HG03159 (cell line): Measurements from ENCODE around the gene CEP83.
A peak's percentile ranks its signal among the peaks of the same experiment; 100 is the strongest.
"Not testable (repeated sequence)": the region's sequence is repeated elsewhere in the genome, so short reads cannot be mapped to it uniquely, and the experiment has no call there.

Experiments
- ATAC-seq: cut with Tn5 transposase; IDR thresholded peaks from one replicate; pipeline ENCODE4 v1.9.1; 2021; ENCODE audit warnings: mild to moderate bottlenecking, moderate library complexity; ENCODE audit not compliant: unreplicated experiment

Gene CEP83

DNA sequence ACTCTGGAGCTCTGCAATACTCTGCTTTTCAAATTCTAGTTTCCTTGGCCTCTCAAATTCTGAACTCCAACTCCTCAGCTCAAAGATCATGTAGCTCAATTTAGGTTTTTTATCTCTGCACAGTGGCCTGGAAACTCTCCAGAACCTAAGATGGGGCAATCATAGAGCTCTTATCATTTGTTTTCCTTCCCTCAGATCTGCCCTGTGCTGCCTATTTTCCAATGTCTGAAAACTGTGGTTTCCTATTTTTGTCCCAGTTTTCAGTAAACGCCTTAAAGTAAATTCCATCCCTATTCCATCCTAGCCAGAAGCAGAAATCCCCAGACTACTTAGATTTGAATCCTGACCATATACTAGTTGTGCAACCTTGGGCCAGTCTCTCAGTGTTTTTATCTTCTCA, 73.2 kb downstream of the CEP83 start:
- ATAC-seq, result no peak

DNA sequence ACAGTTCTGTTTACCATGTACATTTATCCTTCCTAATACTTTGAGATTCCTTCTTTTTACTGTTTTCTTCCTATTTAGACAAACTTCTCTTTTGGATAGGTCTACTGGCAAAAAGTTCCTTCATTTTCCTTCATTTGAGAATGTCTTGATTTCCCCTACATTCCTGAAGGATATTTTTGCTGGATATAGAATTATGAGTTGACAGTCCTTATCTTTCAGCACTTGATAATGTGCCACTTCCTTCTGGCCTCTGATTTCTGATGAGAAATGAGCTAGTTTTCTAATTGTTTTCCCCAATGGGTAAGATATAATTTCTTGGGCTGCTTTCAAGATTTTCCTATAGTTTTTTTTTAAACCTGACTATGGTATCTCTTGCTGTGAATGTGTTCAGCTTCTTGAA, 75.6 kb downstream of the CEP83 start:
- no peak for ATAC-seq

DNA sequence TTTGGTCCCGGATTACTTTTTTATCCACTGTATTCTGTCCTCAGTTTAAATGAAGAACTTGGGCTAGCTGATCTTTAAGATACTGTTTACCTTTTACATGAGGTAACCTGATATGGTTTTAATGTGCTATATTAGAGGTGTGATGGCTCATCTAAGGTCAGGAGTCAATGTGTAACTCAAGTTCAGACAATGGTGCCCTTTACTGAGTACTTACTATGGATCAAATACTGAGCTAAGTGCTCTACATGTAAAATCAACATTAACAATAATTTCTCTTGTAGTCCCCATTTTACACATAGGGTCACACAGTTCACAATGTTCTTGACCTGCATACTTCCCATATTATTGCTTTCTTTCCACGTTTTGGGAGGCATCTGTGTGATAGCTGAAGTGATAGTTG, 79.2 kb downstream of the CEP83 start:
- no peak for ATAC-seq

DNA sequence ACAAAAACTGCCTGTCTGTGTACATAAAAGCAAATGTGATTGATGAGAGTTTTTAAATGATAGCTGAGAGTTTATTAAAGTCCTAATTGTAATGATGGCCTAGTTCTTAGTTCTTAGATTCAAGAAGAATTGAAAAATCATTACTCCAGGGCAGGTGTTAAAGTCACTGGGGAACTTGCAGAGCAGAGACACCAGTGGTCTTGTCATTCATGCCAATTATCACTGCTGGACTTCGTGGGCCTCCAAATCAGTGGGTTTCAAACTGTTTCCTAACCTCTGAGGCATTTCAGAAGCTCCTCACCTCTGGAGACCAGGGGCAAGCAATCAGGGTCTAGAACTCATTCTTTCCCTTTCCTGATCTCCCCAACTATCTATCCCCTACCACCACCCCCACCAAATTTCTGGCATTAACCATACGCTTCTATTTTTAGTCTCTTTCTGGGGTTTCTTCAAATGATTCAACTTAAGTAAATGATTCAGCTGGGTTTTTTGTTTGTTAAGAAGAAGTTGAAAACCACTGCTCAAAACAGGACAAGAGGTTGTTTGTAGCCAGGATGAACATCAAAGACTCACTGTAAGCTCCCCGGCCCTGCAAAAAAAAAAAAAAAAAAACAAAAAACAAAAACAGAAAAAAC, 80.1 kb downstream of the CEP83 start:
- no peak for ATAC-seq

GRCh38 chr12:94377599-94377998, 82.1 kb downstream of the CEP83 start:
- no peak for ATAC-seq

DNA sequence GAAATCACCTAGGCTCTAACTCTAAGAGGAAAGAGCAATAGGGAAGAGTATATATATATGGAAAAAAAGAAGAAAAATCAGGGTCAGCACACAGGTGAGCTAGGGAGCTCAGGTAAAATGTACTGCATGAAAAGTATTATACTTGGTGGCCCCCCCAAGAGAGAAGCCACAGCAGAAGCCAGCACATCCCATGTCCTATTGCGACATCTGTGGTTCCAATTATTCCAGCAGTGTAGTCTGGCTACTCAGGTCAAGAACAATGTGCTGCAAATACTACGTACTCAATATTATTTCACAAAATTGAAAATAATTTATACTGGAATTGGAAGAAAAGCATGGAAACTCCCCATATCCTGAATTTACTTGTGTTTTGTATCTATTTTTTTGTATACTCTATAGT, 85.5 kb downstream of the CEP83 start:
- no peak for ATAC-seq

- ATAC-seq, result peak; percentile 76
Observed at GRCh38 chr12:94372461-94372860, 87.2 kb downstream of the CEP83 start.

DNA sequence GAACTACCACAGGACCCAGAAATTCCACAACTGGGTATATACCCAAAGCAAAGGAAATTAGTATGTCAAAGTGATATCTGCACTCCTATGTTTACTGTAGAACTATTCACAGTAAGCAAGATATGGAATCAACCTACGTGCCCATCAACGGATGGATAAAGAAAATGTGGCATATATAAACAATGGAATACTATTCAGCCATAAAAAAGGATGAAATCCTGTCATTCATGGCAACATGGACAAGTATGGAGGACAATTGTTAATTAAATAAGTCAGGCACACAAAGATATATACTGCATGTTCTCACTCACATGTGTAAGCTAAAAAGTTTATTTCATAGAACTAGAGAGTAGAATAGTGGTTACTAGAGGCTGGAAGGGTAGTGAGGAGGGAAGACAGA, 97.0 kb downstream of the CEP83 start:
- no peak for ATAC-seq

- ATAC-seq, result no peak
Observed at GRCh38 chr12:94359761-94360160, 99.9 kb downstream of the CEP83 start.

- ATAC-seq, result no peak
Observed at GRCh38 chr12:94353130-94353529, 106.5 kb downstream of the CEP83 start.

GRCh38 chr12:94340573-94340972, 119.1 kb downstream of the CEP83 start:
- no peak for ATAC-seq

DNA sequence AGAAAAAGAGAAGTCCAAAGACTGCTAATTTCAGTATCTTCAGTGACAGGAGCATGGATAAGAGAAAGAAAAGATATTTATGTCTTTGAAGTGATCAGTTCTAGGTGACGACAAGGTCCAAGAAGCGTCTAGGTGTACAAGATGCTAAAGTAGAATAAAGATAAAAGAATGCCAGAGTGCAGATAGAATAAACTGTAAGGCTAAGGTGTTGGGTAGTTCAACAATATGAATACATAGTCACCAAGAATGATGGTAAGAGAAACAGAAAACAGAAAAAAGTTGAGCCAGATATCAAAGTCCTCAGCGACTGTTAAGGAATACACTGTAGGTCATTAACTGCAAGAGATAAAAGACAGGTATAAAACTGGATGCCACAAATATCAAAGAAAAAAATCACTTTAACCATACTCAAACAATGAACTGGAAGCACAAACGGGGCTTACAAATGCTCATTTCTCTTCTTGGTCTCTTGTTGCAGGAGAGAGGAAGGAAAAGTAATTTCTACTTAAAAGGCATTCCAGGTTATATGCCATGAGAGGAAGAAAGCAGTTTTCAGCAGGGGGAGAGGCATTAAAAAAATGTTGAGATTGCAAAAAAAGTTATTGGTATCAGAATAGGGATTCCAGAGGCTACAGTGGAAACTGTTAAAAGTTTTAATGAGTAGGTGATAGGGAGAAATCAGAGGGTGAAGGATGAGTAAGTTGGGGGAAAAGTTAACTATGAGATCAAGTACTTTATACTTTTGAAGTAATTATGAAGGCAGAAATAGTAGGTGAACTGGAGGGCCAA, 121.5 kb downstream of the CEP83 start:
- no peak for ATAC-seq

GRCh38 chr12:94336211-94336925, 123.3 kb downstream of the CEP83 start:
- ATAC-seq, result no peak

GRCh38 chr12:94333396-94333795, 126.3 kb downstream of the CEP83 start:
- no peak for ATAC-seq

- no peak for ATAC-seq
Observed at GRCh38 chr12:94329366-94329765, 130.3 kb downstream of the CEP83 start.

- ATAC-seq, result no peak
Observed at GRCh38 chr12:94327809-94328208, 131.9 kb downstream of the CEP83 start.

DNA sequence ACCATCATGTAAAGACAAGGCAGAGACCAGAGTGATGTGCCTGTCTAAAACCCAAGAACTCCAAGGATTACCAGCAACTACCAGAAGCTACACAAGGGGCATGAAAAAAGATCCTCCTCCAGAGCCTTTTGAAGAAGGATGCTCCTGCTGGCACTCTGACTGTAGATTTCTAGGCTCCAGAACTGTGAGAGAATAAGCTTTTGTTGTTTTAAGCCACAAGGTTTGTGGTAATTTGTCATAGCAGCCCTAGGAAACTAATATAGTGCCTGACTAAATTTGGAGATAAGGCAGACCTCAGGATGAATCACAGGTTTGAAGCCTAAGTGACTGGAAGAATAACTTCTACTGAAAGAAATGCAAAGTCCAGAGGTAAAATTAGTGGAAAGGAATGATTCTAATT, 132.9 kb downstream of the CEP83 start:
- ATAC-seq, result no peak

GRCh38 chr12:94326234-94326633, 133.4 kb downstream of the CEP83 start:
- no peak for ATAC-seq

DNA sequence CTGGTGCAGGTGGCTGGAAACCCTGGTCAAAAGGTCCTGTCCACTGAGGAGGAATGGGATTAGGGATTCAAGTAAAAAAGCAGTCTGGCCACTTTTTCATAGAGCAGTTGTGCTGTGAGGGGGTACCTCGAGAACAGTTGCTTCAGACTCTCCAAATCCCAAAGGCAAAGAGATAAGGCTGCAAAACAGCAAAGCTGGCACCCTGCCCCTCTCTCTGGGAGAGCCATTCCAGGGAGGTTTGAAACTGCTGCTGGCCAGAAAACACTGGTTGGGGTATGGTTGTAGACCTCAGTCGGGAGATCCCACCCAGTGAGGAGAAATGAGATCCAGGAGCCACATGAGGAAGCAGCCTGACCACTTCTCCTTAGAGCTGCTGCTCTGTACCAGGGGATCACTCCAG, 137.3 kb downstream of the CEP83 start:
- ATAC-seq, result no peak

DNA sequence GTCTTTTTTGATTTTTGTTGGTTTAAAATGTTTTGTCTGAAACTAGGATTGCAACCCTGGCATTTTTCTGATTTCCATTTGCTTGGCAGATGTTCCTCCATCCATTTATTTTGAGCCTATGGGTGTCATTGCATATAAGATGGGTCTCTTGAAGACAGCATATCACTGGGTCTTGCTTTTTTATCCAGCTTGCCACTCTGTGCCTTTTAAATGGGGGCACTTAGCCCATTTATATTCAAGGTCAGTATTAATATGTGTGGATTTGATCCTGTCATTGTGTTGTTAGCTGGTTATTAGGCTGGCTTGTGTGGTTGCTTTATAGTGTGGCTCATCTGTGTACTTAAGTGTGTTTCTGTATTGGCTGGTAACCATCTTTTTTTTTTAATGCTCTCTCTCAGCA, 139.6 kb downstream of the CEP83 start:
- ATAC-seq, result no peak

- ATAC-seq, result no peak
Observed at GRCh38 chr12:94318181-94318580, 141.5 kb downstream of the CEP83 start.

DNA sequence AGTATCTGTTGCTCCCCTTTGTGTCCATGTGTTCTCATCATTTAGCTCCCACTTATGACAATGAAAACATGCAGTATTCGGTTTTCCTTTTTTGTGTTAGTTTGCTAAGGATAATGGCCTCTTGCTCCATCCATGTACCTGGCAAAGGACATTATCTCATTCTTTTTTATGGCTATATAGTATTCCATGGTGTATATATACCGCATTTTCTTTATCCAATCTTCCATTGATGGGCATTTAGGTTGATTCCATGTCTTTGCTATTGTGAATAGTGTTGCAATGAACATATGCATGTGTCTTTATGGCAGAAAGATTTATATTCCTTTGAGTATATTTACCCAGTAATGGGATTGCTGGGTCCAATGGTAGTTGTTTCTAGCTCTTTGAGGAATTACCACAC, 143.1 kb downstream of the CEP83 start:
- ATAC-seq, result not testable (repeated sequence)
